HS-27A (cell line): ENCODE results near the gene ADGRB3.
"Not testable (repeated sequence)": the region's sequence is repeated elsewhere in the genome, so short reads cannot be mapped to it uniquely, and the experiment has no call there.

Experiments used
- DNase-seq: peaks from one replicate; pipeline ENCODE4 v3.0.0-alpha.2; 2012; ENCODE audit warnings: low read depth, missing footprints

The ADGRB3 gene

GRCh38 chr6:68650142-68650541 lies 15.1 kb downstream of the ADGRB3 start:
- no peak for DNase-seq

DNA sequence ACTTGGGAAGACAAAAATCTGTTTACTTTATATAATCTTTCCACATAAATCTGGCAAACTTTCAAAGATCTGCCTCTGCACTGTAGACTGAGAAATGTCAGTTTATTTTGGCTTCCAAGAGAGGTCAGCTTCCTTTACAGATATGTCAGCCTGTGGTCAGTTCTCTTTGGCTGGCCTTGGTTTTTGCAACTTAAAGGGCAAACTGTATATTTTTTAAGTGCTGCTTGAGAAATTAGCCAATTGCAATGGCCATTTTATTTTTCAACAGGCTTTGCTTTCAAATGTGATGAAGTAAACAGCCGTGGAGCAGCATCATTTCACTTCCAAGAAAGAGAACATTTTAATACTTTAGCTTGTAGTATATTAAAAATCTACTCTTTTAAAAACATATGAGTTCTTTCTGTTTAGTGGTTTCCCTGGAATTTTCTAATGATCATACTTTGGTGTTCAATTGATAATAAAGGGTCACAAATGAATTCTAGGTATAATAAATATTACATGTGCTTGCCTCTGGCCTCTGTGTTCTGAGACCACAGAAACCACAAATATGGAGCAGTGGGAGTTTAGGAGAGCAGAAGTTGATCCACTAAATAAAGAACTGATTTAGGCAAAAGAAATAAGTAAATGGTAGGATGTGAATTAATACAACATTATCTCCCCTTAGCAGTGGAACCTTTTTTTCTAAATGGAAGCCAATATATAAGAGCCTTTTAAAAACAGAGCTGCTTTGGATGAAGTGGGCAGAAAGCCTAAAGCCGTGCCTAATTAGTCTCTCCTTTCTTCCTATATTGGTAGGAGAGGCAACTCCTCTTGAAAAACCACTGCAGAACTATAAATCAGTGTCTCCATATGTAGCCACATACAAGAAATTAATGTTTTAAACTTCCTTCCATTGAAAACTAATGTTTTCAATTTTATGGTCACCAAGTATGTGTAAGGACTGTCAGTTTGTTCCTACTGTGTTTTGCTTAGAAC lies 16.2 kb downstream of the ADGRB3 start:
- no peak for DNase-seq

DNA sequence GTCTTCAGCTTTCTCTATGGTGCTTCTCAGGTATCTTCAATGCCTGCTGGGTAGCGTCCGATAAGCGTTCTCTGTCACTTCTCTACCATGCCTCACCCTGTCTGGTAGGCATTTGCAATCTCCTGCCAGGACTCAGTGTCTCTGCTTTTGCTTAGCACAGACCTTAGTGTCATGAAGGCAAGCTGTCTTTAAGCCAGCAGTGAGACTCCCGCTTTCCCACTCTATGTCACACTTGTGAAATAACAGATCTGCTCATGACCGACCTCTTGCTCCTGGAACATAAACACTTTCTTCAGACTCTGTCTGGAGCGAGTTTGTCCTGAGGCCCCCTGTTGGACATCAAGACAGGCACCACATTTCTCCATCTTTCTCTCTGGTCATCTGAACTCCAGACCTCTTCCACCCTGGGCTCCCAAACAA lies 17.0 kb downstream of the ADGRB3 start:
- DNase-seq, result no peak

- DNase-seq, result no peak
These were observed 18.1 kb downstream of the ADGRB3 start for GRCh38 chr6:68653074-68653705.

DNA sequence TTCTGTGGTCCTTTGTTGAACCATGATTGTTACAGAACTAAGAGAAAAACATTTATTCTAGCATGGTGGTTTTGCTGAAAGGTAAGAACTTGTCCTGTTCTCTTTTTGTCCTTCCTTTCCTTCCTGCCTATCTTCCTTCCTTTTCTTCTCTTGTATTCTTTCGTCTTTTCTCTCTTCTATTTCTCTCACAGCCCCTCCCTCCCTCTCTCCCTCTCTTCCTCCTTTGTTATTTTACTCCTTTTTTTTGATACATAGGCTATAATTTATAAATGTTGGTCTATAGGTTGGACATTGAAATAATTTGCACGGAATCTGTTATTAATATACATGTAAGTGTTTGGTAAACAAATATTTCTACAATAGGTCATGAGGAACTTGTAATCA lies 18.6 kb downstream of the ADGRB3 start:
- no peak for DNase-seq

DNA sequence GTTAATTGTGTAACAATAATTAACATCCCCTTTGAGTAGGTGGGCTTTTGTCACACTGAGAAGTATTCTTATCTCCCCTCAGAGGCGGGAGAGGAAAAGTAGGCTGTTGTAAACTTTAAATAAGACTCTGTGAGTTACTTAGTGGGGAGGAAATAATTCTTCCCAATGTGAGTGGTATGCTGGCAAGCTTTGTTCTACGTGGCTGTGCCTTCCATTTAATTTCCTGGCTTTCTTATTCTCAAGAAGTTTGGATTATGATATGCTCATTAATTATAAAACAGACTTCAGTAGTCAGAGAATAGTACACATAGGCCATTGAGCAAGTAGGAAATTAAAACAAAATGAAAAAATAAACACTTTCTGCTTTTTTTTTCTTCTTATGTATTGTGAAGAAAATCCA lies 19.1 kb downstream of the ADGRB3 start:
- DNase-seq, result no peak

- no peak for DNase-seq
These were observed 19.9 kb downstream of the ADGRB3 start for GRCh38 chr6:68655028-68655427.

GRCh38 chr6:68657374-68658139 lies 22.5 kb downstream of the ADGRB3 start:
- no peak for DNase-seq

DNA sequence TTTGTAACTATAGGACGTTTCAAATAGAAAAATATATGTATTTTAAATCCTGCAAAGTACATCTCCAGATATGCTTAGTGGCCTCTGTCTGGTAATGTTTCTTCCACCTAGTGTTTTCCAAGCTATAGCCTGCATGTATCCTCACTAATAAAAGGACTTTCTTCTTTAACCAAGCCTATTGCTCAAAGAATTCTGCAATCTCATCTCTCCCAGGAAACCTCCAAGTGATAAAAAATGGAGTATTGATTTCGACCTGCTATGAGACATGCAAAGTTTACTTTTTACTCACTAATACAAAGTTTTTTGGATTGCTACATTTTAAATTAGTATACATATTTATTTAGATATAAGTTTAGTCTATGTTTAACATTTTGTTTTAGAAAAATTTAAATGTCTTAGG lies 23.3 kb downstream of the ADGRB3 start:
- DNase-seq, result no peak

DNA sequence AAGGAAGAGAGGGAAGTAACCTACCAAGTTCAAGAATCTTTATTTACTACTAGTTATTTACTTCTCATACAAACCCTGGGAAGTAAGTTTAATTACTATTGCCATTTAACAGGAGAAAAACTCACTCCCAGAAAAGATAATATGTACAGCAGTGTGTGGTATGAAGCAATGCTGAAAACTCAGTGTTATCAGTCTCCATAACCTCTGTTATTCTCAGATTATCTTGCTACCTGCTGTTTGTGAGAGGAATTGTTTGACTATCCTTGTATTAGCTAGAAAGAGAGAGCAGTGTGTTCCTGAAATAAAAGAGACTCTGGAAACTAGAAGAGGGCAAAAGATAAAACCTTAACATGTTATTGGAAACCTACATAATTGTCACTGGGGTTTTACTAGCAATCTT lies 38.2 kb downstream of the ADGRB3 start:
- no peak for DNase-seq

DNA sequence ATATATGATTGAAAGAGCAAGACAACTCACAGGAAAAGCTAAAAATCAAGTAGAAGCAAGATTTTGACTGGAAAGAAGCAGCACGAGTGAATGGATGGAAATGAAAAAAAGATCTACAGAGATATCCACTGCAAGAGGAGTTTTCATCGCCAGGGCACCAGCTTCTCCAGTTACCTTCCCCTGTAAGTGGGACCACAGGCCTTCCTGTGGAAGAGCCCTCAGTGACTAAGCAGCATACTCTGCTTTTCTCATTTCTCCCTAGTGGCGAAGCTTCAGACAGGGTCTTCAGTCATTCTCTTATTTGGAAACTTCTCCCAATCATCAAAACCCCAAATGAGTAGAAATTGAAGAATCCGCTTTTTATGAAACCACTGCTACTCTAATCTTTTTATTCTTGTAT lies 40.5 kb downstream of the ADGRB3 start:
- no peak for DNase-seq

DNA sequence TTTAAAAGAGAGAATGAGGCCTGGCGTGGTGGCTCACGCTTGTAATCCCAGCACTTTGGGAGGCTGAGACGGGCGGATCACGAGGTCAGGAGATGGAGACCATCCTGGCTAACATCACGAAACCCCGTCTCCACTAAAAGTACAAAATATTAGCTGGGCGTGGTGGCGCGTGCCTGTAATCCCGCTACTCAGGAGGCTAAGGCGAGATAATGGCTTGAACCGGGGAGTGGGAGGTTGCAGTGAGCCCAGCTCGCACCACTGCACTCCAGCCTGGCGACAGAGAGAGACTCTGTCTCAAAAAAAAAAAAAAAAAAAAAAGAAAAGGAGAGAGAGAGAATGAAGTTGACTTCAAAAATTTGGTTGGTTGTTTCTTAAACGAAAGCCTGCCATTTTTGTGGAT lies 41.0 kb downstream of the ADGRB3 start:
- DNase-seq, result not testable (repeated sequence)

- no peak for DNase-seq
These were observed 42.0 kb downstream of the ADGRB3 start for GRCh38 chr6:68677058-68677457.

DNA sequence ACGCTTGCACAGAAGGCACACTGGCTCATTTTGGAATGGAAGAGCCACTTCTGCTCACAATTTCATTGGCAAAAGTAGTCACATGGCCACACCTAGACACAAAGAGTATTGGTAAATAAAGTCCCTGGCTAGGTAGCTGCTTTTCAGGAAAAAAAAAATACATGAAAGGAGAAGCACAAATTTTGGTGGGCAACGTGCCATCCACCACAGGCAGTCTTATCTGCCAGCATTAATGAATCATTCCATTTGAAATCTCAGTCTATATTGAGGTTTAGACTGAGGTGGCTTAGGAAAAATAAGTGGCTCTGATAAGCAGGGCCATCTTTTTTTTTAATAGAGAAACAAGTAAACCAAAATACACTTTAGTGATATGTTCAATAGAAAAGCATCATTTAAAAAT lies 44.3 kb downstream of the ADGRB3 start:
- no peak for DNase-seq

DNA sequence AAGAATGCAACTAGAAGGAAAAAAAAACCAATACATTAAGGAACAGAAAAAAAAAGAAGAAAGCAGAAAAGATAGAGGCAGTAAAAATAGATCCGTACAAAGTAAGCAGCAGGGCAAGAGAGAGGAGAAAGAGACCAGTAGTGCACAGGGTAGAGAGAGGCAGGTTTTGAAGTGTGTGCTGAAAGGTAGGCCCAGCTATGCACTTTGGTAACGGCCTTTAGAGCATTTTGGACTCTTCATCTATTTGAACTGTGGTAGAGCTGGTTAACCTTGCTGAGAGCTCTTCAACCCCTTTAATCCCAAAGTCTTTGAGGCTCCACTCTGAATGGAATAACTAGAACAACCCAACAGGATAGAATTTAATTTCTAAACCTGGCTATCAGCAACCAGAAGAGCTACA lies 45.2 kb downstream of the ADGRB3 start:
- DNase-seq, result no peak

GRCh38 chr6:68689910-68690309 lies 54.8 kb downstream of the ADGRB3 start:
- DNase-seq, result no peak

DNA sequence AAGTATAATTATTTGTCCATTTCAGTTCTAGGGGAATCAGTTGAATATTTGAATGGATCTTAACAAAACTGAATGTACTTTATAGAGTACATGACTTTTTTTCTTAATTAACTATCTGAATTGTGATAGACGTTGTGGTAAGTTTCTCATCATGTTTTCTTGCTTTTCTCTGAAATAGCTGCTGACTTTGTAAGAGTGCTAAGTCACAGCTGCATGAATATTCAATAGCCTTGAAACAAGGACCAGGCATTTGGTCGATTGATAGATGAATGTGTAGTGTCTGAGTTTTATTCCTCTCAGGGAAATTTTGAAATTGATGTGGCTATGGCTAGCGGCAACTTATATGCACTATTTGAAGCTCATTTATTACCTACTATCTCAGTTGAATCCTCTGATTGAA lies 56.0 kb downstream of the ADGRB3 start:
- DNase-seq, result no peak

- DNase-seq, result no peak
These were observed 58.2 kb downstream of the ADGRB3 start for GRCh38 chr6:68693271-68693670.

DNA sequence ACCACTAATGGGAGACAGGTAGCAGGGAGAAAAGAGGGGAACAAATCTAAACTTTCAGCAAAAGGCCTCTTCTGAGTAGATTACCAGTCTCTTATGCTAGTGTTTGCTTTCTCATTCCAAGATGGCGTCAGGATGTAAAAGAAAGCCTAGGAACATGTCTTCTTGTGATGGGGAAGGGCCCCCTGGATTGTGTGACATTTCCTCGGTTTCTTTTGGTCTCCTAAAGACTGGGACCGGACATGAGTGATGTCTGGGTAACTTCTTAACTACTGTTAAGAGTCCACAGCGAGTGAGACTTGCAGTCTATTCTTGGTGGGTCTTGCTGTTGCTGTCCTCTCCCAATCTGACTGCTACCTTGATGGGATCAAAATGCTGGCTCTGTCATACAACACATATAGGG lies 60.3 kb downstream of the ADGRB3 start:
- no peak for DNase-seq

DNA sequence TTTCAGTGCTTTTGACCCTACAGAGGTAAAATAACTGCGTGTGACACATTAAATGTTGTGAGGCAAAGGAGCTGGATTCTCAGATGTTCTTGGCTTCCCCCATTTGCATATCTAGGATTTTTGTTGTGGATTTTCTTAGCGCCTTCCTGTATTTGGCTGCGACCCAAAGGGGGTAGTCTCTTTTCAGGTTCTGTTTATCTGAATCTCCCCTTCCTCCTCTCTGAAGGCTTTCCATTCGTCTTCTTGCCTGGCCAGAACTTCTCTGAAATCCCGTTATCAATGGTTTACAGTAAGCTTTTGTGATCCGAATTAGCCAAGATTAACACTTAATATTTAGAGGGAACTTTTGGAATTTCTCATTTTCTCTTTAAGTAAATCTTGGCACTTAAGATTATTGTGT lies 60.8 kb downstream of the ADGRB3 start:
- DNase-seq, result no peak

- no peak for DNase-seq
These were observed 62.3 kb downstream of the ADGRB3 start for GRCh38 chr6:68697394-68697793.

GRCh38 chr6:68701159-68701558 lies 66.1 kb downstream of the ADGRB3 start:
- DNase-seq, result no peak

DNA sequence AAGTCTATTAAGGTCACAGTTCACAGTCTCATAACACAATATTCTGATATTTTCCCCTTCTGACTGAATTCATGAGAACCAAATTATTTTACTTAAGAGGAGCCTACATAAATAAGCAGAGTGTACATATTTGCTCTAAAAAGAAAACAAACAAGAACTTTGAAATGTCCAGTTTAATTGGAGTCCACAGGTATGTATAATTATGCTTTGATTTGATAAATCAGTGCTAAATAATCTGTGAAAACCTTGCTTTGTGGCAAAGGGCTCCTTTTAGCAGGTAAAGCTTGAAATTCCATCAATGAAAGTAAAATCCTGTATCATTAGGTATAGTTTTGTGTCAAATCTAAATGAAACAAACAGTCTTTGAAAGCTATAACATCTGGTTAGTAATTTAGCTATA lies 69.4 kb downstream of the ADGRB3 start:
- no peak for DNase-seq
